CD4-positive, alpha-beta T cell (primary cell): ENCODE measurements around the gene CFAP47. TPM values are rescaled to one million over a fixed set of nuclear protein-coding genes. Genes with fewer than 3 reads are reported as not detected.

Experiments used
- ATAC-seq: fragments of 200-7000 bp; cut with Tn5 transposase; one replicate; pipeline ENCODE4 v1.10.0; 2022; ENCODE audit warnings: mild to moderate bottlenecking; ENCODE audit not compliant: poor library complexity
- CTCF ChIA-PET: fragments of 350-600 bp; sonication (Branson Sonifier 250); formaldehyde crosslinking; loops from one replicate; lab custom pipeline; 2021; ENCODE audit warnings: antibody characterized with exemption, inconsistent platforms; lab: Charles Lee
- POLR2A ChIA-PET: fragments of 350-600 bp; sonication (Branson Sonifier 250); formaldehyde crosslinking; loops from one replicate; lab custom pipeline; 2021; ENCODE audit warnings: antibody characterized with exemption, inconsistent platforms; lab: Charles Lee
- DNase-seq, 14 experiments: peaks; one replicate each; pipeline ENCODE4 v3.0.0-alpha.2; 2013 to 2020; ENCODE audit warnings: mixed read lengths in 2 of 14
- H3K27ac ChIP-seq, 2 donors: one replicate each; pipeline versions ENCODE4 v1.5.1 to v1.7.0; 2013; ENCODE audit warnings: low read length in 2 of 2, low read depth in 1 of 2, mild to moderate bottlenecking in 1 of 2
- H3K27me3 ChIP-seq, 2 experiments: 1 replicate in 1 of 2; 2 replicates in 1 of 2; pipeline versions ENCODE4 v1.6.1 to v1.7.0; 2013; ENCODE audit warnings: low read length in 2 of 2, control low read depth in 1 of 2, mild to moderate bottlenecking in 1 of 2, moderate library complexity in 1 of 2; ENCODE audit not compliant: insufficient read depth in 2 of 2, control insufficient read depth in 1 of 2
- H3K36me3 ChIP-seq: one replicate; pipeline ENCODE4 v1.6.1; 2013; ENCODE audit warnings: low read length, control low read depth; ENCODE audit not compliant: insufficient read depth
- H3K4me1 ChIP-seq: one replicate; pipeline ENCODE4 v1.6.1; 2013; ENCODE audit warnings: low read length, control low read depth; ENCODE audit not compliant: insufficient read depth
- H3K4me3 ChIP-seq: one replicate; pipeline ENCODE4 v1.5.1; 2013; ENCODE audit warnings: mild to moderate bottlenecking, low read length, moderate library complexity
- H3K9me3 ChIP-seq, 2 experiments: 1 replicate in 1 of 2; 2 replicates in 1 of 2; pipeline versions ENCODE4 v1.6.1 to v1.7.0; 2013; ENCODE audit warnings: low read length in 2 of 2, mild to moderate bottlenecking in 2 of 2, control low read depth in 1 of 2, moderate library complexity in 1 of 2; ENCODE audit not compliant: control insufficient read depth in 1 of 2, insufficient read depth in 1 of 2
- H3K27ac Mint-ChIP-seq: one replicate; pipeline ENCODE4 v1.8.0; 2020; ENCODE audit warnings: mixed read lengths
- H3K27me3 Mint-ChIP-seq: one replicate; pipeline ENCODE4 v1.8.0; 2021; ENCODE audit warnings: mixed read lengths
- H3K36me3 Mint-ChIP-seq: one replicate; pipeline ENCODE4 v1.8.0; 2021; ENCODE audit warnings: low read depth, mixed read lengths
- H3K4me1 Mint-ChIP-seq: one replicate; pipeline ENCODE4 v1.8.0; 2021; ENCODE audit warnings: low read depth, mixed read lengths
- H3K4me3 Mint-ChIP-seq: one replicate; pipeline ENCODE4 v1.8.0; 2020; ENCODE audit warnings: mild to moderate bottlenecking, mixed read lengths
- H3K9me3 Mint-ChIP-seq: one replicate; pipeline ENCODE4 v1.8.0; 2020; ENCODE audit warnings: mixed read lengths
- intact Hi-C, 2 experiments: fragments of 100-400 bp; cut with DNase I in 1 of 2; cut with micrococcal nuclease in 1 of 2; formaldehyde crosslinking; loops; one replicate each; pipeline versions ENCODE4 v1.15.1 to v1.9.0; 2023 to 2025; cut with DNase I, micrococcal nuclease
- total RNA-seq, 174 experiments: library from RNA in 2 of 174; stranded (reverse) in 2 of 174; gene quantifications; one replicate each; pipeline ENCODE4 v1.2.3 and lab custom pipeline; 2021 to 2026
- TF ChIP-seq, protein P1 (sequence below): fragments of 200-600 bp; IDR thresholded peaks from one replicate; pipeline ENCODE4 v1.8.0; 2022; ENCODE audit warnings: antibody characterized with exemption, mild to moderate bottlenecking

Gene CFAP47
- total RNA-seq, 2 experiments from 2014 or later: not detected

DNA sequence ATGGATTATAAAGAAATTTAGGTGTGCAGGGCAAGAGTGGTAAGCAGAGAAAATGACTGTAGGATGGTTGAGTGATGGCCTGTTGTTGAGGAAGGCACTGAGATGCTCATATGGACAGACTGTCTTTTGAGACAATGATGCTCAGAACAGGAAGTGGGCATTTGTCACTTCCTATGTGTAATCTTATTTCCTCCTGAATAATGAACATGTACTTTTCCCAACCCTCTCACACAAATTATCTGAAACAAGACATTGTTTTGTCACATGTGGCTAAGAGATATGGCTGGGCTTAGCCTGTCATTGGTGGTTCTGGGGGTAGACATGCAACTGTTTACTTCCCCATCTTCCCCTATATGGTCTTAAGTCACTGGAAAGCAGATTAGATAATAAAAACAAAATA, 240.5 kb downstream of the CFAP47 start:
- Mint-ChIP-seq H3K27ac (no peak overlapping the region), H3K36me3 (no peaks in the 10 kb centered on the region), H3K4me1 (no peaks in the 10 kb centered on the region), H3K27me3 (no peaks in the 10 kb centered on the region), H3K4me3 (no peak overlapping the region), H3K9me3 (no peaks in the 10 kb centered on the region)
- DNase-seq (no peak), ATAC-seq (no peak)
- intact Hi-C loops: no loop called here
- H3K4me1 ChIP-seq: no peaks in the 10 kb centered on the region
- TF ChIP-seq, protein P1, sequence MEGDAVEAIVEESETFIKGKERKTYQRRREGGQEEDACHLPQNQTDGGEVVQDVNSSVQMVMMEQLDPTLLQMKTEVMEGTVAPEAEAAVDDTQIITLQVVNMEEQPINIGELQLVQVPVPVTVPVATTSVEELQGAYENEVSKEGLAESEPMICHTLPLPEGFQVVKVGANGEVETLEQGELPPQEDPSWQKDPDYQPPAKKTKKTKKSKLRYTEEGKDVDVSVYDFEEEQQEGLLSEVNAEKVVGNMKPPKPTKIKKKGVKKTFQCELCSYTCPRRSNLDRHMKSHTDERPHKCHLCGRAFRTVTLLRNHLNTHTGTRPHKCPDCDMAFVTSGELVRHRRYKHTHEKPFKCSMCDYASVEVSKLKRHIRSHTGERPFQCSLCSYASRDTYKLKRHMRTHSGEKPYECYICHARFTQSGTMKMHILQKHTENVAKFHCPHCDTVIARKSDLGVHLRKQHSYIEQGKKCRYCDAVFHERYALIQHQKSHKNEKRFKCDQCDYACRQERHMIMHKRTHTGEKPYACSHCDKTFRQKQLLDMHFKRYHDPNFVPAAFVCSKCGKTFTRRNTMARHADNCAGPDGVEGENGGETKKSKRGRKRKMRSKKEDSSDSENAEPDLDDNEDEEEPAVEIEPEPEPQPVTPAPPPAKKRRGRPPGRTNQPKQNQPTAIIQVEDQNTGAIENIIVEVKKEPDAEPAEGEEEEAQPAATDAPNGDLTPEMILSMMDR: no peak
- H3K36me3 ChIP-seq: no peaks in the 10 kb centered on the region
- ChIA-PET CTCF (no interaction called here), POLR2A (no interaction called here)
- no peaks in the 10 kb centered on the region for H3K9me3 ChIP-seq
- no peak overlapping the region for H3K4me3 ChIP-seq
- no peaks in the 10 kb centered on the region for H3K27me3 ChIP-seq
- no peak overlapping the region for H3K27ac ChIP-seq

DNA sequence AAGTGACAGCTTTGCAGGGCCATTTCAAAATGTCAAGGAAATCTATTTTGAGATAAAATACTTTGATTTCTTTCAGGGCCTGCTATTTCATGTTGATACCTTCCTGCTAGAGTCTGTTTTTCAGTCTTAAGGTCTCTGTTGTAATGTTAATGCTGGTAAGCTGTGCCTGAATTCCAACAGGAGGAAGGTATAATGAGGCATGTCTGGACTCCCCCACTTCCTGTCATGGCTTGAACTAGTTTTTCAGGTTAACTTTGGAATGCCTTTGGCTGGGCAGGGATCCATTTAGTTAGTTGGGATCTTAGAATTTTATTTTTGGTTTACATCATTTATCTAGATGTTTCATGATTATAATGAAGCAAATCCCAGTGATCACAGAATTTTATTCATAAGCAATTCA, 279.0 kb downstream of the CFAP47 start:
- Histone ChIP-seq H3K27ac (no peak overlapping the region), H3K4me3 (no peak overlapping the region), H3K9me3 (no peaks in the 10 kb centered on the region), H3K36me3 (no peaks in the 10 kb centered on the region), H3K4me1 (no peaks in the 10 kb centered on the region), H3K27me3 (no peaks in the 10 kb centered on the region)
- no peak overlapping the region for H3K27ac Mint-ChIP-seq
- POLR2A ChIA-PET: no interaction called here
- intact Hi-C loops: no loop called here
- no peak overlapping the region for H3K4me3 Mint-ChIP-seq
- no peaks in the 10 kb centered on the region for H3K9me3 Mint-ChIP-seq
- TF ChIP-seq, protein P1: no peak
- no peaks in the 10 kb centered on the region for H3K27me3 Mint-ChIP-seq
- no peaks in the 10 kb centered on the region for H3K36me3 Mint-ChIP-seq
- DNase-seq: no peak
- H3K4me1 Mint-ChIP-seq: no peaks in the 10 kb centered on the region
- ATAC-seq: no peak
- CTCF ChIA-PET: no interaction called here

DNA sequence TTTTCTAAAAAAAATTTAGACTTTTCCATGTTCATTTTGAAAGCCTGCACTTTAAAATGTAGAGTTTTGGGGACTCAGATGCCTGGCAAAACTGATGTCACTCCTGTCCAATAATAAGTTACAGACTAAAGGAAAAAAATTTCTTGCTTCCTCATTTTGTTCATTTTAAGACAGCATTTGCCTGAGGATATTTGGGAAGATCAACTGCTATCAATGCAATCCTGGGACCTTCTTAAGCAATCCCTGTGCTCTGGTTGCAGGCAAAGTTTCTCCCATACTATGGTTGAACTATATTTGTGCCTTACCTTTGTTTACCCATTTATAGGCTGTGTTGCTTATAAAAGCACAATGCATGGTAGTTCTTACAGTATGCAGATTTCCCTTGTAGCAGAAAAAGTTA, 280.4 kb downstream of the CFAP47 start:
- no peaks in the 10 kb centered on the region for H3K36me3 ChIP-seq
- no peak overlapping the region for H3K4me3 ChIP-seq
- Mint-ChIP-seq H3K27me3 (no peaks in the 10 kb centered on the region), H3K36me3 (no peaks in the 10 kb centered on the region), H3K4me1 (no peaks in the 10 kb centered on the region), H3K9me3 (no peaks in the 10 kb centered on the region), H3K4me3 (no peak overlapping the region), H3K27ac (no peak overlapping the region)
- intact Hi-C loops: no loop called here
- H3K4me1 ChIP-seq: no peaks in the 10 kb centered on the region
- ChIA-PET CTCF (no interaction called here), POLR2A (no interaction called here)
- H3K27ac ChIP-seq: no peak overlapping the region
- no peaks in the 10 kb centered on the region for H3K27me3 ChIP-seq
- TF ChIP-seq, protein P1: no peak
- ATAC-seq: no peak
- no peaks in the 10 kb centered on the region for H3K9me3 ChIP-seq
- DNase-seq: no peak
